ENCODE results near the gene ADAMTS17.

DNA sequence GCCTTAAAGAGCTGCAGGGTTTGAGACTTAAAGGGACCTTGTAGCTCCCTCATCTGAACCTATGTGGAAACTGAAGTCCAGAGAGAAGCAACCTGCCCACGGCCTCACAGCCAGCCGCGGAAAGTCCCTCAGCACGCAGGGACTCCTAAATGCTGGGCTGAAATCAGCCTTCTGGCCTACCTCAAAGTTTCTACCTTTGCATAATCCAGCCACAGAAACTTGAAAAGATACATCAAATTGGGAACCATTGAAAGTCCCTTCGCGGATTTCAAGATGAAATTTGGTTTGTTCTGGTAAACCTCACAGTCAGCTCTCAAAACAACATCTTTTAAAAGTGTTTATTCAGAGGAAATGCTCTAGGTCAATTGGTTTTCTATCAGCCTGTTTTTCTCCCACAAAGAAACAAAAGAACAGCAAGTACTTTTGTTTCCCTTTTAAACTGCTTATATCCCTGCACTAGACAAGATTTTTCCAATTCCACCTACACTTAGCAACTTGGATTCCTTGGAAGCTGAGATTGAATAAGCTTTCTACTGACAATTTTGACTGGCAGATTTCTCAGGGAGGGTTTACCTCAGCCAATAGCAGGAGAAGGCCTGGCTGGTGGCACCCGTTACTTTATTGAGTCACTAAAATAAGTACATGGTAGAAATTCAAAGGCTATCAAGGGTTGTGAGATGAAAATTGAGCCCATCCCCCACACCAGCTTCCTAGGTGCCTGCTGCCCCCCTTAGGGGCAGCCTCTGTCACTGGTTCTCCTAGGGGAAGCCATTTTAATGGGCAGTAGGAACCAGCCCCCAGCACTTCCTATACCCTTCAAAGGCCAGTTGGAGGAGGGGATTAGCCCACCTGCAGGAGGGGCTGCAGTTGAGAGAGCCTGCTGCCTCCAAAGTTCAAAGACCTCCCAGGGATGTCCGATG is 171.2 kb downstream of the ADAMTS17 start:
- TF ChIP-seq CTCF (conservative IDR thresholded peaks at IDR 0.05): no peak
- no peak for TF ChIP-seq ZFX (IDR thresholded peaks at IDR 0.05)
